Measurements from ENCODE around the gene FUS.

FUS gene

DNA sequence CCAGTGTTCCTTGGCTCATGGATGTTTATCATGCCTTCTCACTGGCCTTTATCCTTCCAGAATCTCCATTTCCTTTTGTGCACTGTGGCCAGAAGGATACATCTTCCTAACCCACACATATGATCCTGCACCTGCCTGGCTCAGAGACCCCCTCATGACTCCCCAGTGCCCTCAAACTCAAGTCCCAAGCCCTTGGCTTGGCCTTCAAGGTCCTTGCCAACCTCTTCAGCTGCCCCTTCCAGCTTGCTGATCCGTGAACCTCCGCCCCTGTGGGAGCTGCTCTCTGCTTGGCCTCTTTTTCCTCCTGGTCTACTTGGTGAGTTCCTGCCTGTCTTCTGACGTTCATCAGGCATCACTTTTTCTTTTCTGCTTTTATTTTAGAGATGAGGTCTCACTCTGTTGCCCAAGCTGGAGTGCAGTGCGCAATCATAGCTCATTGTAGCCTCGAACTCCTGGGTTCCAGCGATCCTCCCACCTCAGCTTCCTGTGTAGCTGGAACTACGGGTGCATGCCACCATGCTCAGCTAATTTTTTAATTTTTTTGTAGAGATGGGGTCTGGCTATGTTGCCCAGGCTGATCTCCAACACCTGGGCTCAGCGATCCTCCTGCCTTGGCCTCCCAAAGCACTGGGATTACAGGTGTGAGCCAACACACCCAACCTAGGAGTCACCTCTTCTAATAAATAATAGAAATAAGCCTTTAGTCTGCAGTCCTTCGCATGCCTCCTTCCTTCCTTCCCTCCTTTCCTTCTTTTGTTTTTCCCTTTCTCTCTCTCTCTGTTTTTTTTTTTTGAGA lies 25.1 kb downstream of the FUS start:
- no peak for DNase-seq

DNA sequence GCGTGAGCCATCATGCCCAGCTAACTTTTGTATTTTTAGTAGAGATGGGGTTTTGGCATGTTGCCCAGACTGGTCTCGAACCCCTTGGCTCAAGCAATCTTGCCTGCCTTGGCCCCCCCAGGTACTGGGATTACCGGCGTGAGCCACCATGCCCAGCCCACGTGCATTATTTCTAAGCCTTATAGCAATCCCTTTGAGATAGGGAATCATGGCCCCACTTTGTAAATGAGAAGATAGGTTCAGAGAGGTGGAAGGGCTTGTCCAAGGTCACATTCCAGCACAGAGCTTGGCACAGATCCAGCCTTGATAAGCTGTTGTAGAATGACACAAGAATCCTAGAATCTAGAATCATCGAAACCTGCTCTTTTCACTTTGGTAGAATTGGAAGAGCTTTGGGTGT lies 26.8 kb downstream of the FUS start:
- no peak for DNase-seq

DNA sequence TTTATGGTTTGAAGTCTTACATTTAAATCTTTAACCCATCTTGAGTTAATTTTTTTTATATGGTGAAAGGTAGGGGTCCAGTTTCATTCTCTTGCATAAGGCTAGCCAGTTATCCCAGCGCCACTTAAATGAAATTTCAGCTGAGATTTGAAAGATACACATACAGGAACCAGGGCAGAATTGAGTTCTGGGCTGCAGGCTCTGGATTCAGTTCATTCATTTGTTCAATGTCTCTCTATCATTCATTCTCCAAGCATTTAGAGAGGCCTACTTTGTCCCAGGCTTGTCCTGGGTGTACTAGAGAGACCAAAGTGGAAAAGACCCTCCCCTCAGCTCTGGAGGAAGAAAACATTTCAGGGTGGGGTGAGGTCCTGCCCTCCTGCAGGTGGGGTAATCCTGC lies 33.4 kb downstream of the FUS start:
- DNase-seq, result no peak

DNA sequence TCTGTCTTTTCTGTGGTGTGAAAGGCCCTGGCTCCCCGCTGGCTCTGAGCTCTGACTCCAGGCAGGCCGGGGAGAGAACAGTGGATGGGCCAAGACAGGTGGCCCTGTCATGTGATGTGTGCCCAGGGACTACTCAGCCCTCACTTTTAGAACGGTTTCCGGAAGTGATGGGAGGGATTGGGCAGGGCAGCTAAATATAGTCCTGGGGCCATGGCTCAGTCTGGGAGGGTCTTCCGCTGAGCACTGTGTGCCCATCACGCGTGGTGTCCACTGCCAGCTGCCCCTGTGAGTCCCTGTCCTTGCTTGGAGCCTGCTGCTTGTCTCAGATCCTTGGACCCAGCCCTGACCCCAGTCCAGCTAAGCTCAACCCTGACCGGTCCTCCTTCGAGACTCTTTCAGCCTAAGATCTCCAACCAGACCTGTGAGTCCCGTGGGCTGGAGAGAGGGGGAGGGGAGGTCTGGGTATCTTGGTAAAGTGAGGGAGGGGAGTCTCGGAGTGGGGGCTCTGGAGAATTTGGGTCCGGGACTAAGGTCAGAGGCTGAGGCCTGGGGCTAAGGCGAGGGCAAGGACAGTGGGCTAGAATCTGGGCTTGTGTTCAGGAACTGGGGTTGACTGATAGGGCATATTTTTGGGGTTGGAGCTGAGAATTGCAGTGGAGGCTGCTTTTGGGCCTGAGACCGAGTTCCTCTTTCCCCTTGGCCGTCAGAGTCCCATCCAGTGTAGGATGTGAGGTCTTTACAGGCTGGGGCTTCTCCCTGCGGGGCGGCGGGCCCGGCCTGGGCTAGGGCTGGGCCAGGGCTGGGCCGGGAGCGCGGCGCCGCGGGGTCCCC lies 34.2 kb downstream of the FUS start, which contains the start of gene TRIM72:
TRIM72 (plus strand) TSS at position 243 of the 831 bp plus-strand sequence. CDS start 620 bp downstream, outside the sequence.
- no peak for DNase-seq

DNA sequence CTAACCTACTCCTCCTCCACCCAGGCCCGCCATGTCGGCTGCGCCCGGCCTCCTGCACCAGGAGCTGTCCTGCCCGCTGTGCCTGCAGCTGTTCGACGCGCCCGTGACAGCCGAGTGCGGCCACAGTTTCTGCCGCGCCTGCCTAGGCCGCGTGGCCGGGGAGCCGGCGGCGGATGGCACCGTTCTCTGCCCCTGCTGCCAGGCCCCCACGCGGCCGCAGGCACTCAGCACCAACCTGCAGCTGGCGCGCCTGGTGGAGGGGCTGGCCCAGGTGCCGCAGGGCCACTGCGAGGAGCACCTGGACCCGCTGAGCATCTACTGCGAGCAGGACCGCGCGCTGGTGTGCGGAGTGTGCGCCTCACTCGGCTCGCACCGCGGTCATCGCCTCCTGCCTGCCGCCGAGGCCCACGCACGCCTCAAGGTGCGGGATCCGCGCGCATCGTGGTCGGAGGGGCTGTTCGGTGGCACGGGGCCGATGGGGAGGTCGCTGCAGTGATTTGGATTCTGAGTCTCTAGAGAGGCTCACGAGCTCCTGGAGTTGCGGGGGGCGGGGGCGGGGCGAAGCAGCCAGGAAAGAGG lies 34.9 kb downstream of the FUS start:
- no peak for DNase-seq

DNA sequence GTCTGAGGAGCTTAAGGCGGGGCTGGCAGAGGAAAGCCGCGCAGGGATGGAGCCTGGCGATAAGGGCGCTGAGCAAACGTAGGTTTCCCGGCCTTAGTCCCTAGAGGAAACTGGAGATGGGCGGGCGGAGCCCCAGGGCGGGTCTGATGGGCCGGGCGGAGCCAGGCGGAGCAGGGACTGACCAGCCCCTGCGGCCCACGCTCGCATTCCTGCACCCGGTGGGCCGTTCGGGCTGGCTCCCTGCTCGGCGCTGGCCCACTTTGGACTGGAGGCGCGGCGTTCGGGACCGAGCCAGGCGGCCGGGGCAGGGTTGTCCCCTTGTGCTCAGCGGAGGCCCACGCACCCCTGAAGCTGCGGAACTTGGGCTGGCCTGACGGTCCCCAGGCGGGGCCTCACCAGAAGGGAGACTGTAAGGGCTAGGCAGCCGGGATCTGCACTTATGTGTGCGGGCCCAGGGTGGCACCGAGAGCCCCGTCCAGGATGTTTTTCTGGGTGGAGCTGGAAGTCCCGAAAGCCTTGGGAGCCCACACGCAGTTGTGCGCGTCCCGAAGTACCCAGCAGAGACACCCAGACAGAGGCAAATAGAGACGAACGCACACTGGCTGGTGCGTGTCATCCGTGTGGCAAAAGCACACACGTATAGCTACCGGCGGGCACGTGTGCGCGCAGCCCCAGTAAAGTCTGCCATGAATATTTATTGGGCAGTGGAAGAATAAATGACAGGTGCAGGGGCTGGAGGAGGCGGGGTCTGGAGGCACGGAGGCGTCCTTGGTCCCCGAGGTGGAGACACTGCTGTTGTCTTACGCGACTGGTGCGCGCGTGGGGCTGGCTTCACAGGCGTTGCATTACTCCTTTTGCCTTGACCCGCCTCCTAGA lies 35.6 kb downstream of the FUS start:
- DNase-seq, result peak; percentile 23

DNA sequence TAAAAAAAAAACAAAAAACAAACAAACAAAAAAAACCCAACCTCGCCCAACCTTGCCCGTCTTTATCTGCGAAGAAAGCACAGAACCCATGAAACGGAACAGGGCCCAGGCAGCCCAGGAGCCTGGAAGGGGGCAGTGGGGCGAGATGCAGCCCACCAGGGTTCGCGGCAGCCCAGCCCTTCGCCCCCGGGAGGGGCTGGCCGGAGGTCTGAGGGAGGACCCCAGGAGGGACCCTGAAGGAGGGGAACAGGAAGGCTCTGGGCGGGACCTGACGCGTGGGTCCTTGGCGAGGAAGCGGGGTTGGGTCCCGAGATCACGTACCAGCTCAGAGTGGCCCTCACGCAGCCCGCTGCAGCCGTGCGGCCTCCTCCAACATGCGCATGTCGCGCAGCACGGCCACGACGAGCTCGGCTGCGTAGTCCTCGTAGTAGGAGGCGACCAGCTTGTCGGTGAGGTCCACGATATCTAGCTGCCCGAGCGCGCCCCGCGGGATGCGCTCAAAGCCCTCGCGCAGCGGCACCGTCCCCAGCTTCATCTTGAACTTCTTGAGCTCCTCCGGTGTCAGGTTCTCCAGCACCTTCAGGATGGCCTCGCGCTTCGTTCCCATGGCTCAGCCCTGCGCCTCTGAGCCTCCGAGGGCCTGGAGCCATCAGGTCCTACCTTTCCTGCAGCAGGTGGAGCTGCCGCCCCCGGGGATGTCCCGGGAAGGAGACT lies 36.6 kb downstream of the FUS start, which contains the start of gene PYDC1:
PYDC1 (minus strand) TSS at position 714 of the 714 bp plus-strand sequence; CDS start at position 607, 107 bp downstream.
- peak; percentile 26 for DNase-seq

DNA sequence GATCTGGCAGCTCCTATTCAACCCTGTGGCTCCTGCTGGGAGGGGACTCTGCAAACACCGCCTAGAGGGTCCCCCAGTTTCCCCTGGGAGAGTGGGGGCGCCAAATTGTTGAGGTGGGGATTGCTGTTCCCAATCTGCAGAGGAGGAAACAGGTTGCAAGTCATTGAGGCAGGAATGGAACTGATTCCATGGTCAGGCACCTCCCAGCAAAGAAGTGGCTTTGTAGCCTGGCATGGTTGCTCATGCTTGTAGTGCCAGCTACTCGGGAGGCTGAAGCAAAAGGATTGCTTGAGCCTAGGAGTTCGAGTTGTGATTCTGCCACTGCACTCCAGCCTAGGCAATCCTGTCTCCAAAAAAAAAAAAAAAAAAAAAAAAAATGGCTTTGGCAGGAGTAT lies 37.2 kb downstream of the FUS start:
- no peak for DNase-seq

DNA sequence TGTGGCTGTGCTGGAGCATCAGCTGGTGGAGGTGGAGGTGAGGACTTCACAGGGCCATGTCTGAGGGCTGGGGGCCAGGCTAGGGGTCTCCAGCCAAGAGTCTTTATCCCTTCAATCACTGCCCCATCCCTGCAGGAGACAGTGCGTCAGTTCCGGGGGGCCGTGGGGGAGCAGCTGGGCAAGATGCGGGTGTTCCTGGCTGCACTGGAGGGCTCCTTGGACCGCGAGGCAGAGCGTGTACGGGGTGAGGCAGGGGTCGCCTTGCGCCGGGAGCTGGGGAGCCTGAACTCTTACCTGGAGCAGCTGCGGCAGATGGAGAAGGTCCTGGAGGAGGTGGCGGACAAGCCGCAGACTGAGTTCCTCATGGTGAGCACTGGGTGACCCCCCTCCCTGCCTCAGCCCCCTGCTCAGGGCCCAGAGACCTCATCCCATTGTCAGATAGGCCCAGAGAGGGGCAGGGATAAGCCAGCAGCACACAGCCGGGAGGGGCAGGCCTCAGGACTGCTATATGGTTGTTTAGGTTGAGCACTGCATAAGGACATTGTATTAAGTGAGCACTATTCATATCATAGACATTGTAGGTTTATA lies 39.3 kb downstream of the FUS start:
- DNase-seq, result no peak

DNA sequence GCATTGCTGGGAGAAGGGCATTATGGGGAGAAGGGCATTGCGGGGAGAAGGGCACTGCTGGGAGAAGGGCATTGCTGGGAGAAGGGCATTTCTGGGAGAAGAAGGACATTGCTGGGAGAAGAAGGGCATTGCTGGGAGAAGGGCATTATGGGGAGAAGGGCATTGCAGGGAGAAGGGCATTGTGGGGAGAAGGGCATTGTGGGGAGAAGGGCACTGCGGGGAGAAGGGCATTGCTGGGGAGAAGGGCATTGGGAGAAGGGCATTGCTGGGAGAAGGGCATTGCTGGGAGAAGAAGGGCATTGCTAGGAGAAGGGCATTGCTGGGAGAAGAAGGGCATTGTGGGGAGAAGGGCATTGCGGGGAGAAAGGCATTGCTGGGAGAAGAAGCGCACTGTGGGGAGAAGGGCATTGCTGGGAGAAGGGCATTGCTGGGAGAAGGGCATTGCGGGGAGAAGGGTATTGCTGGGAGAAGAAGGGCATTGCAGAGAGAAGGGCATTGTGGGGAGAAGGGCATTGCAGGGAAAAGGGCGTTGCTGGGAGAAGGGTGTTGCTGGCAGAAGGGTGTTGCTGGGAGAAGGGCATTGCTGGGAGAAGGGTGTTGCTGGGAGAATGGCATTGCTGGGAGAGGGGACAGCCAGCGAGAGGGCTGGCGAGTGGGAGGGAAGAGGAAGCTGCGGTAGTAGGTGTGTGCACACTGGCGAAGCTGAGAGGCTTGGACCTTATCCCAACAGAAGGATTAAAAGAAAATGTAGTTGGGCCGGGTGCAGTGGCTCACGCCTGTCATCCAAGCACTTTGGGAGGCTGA lies 41.6 kb downstream of the FUS start:
- no peak for DNase-seq

DNA sequence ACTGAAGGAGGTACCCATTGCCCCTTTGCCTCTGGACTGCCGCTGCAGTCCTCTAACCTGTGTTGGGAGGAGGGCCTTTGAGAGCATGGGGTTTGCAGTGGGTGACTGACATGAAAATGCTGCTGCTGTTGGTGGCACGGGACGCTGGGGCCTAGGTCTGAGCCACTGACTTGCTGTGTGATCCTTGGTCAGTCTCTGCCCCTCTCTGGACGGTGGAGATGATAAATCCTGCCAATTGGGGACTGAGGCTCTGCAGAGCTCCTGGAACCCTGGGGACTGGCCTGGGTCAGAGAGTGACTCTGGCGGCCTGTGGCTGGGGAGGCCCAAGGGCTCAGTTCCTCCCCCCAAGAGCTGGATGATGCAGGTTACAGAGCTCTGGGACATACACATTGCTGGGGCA lies 43.1 kb downstream of the FUS start:
- DNase-seq, result no peak

DNA sequence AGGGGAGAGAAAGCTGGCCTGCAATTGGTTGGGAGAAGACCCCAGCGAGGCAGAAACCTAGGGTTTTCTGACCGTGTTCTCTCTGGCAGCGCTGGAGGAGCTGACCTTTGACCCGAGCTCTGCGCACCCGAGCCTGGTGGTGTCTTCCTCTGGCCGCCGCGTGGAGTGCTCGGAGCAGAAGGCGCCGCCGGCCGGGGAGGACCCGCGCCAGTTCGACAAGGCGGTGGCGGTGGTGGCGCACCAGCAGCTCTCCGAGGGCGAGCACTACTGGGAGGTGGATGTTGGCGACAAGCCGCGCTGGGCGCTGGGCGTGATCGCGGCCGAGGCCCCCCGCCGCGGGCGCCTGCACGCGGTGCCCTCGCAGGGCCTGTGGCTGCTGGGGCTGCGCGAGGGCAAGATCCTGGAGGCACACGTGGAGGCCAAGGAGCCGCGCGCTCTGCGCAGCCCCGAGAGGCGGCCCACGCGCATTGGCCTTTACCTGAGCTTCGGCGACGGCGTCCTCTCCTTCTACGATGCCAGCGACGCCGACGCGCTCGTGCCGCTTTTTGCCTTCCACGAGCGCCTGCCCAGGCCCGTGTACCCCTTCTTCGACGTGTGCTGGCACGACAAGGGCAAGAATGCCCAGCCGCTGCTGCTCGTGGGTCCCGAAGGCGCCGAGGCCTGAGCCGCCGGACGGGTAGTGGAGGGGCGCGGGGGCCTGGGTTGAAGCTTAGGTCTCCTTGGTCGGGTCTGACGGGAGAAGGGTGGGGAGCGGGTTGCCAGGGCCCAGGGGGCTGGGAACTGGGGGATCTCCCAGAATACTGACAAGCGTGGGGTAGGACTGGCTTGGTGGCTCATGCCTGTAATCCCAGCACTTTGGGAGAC lies 44.4 kb downstream of the FUS start:
- DNase-seq, result no peak

DNA sequence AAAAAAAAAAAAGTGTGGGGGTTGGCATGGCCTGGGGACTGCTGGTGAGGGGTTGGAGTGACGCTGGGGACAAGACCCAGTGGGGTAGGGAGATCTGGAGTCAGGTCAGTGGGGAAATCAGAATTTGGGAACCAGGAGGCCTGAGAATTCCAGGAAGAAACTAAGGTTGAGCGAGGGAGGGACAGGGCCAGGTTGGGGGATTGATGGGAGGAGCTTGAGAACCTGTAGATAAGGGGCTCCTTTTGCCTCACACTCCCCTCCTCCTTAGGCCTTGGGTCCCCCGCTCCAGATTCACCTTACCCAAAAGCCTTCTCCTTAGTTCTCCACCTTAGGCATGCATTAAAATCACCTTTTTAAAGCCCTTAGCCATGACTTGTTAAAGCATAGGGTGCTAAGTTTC lies 45.3 kb downstream of the FUS start:
- DNase-seq, result no peak

DNA sequence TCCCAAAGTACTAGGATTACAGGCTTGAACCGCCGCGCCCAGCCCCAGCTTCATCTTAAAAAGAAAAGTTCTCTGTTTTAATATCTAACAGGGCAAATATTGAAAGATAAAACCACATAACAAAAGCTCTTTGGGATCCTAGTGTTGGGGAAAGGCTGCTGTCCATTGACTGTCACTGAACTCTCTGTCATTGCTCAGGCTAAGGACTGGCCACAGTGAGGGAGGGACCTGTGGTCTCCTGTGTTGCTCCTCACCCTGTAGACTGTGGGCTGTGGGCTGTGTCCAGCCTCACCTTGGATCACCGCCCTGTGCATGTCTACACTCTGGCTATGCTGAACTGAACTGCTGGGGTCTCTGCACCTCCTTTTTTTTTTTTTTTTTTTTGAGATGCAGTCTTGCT lies 48.3 kb downstream of the FUS start:
- no peak for DNase-seq

DNA sequence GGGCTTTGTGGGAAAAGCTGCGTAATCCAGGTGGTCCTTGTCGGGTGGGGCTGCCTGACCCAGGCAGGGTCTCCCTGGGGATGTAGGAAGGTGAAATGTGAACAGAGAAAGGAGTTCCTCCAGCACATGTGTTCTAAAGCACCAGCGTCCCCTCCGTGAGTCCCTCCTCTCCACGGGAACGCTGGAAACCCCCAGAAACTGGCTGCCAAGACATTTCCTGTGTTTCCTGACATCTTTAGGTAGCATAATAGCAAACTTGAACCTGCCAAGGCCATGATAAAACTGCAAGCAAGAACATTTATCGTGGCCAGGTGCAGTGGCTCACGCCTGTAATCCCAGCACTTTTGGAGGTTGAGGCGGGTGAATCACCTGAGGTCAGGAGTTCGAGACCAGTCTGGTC lies 49.6 kb downstream of the FUS start:
- no peak for DNase-seq

DNA sequence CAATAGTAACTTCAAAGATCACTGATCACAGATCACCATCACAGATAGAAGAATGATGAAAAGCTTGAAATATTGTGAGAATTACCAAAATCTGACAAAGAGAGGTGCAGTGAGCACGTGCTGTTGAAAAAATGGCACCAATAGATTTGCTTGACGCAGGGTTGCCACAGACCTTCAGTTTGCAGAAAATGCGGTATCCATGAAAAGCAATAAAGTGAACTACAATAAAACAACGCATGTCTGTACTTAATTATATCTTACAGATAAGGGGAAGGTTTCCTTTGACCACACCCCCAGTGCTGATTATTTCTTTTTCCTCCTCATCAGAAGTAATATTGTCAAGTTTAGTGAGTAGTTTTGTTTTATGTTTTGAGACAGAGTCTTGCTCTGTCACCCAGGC lies 58.1 kb downstream of the FUS start:
- no peak for DNase-seq
